Measurements from ENCODE around the gene RHO.
"Not testable (repeated sequence)": the region's sequence is repeated elsewhere in the genome, so short reads cannot be mapped to it uniquely, and the experiment has no call there.

GRCh38 chr3:129495006-129495639, 33.3 kb upstream of the RHO start:
- not testable (repeated sequence) for TF ChIP-seq ZBTB21 (tag by site-specific recombination; IDR thresholded peaks at IDR 0.05); CTCF (tag by site-specific recombination; IDR thresholded peaks at IDR 0.05); ZBTB11 (tag by site-specific recombination; conservative IDR thresholded peaks at IDR 0.05; ENCODE audit: low read depth); ZNF549 (tag by site-specific recombination; IDR thresholded peaks at IDR 0.05); ZNF302 (tag by site-specific recombination; IDR thresholded peaks at IDR 0.05; ENCODE audit: low read depth); REPIN1 (tag by site-specific recombination; IDR thresholded peaks at IDR 0.05; ENCODE audit: low read depth); PRDM4 (tag by site-specific recombination; IDR thresholded peaks at IDR 0.05); YY1 (tag by site-specific recombination; IDR thresholded peaks at IDR 0.05); ZNF837 (tag by site-specific recombination; IDR thresholded peaks at IDR 0.05); ZBTB20 (tag by site-specific recombination; IDR thresholded peaks at IDR 0.05)

Measured in HEK293 (cell line).